Adipocyte (in vitro differentiated cells): Measurements from ENCODE around the gene NPR2.

Experiments
- DNase-seq: peaks from one replicate; pipeline ENCODE4 v3.0.0-alpha.2; 2015; ENCODE audit warnings: low read depth
- H3K27me3 ChIP-seq: replicated peaks from 2 replicates; pipeline ENCODE4 v1.7.0; 2013; ENCODE audit warnings: mild to moderate bottlenecking, low read length, moderate library complexity; ENCODE audit not compliant: control insufficient read depth, insufficient read depth
- H3K36me3 ChIP-seq: 2 replicates; pipeline ENCODE4 v1.7.0; 2013; ENCODE audit warnings: low read length, mild to moderate bottlenecking, moderate library complexity; ENCODE audit not compliant: control insufficient read depth, insufficient read depth, severe bottlenecking
- H3K4me1 ChIP-seq: 2 replicates; pipeline ENCODE4 v1.7.0; 2013; ENCODE audit warnings: mild to moderate bottlenecking, low read length, moderate library complexity; ENCODE audit not compliant: control insufficient read depth, insufficient read depth
- H3K4me3 ChIP-seq: 2 replicates; pipeline ENCODE4 v1.7.0; 2013; ENCODE audit warnings: mild to moderate bottlenecking, low read length, moderate library complexity
- H3K9ac ChIP-seq: 2 replicates; pipeline ENCODE4 v1.7.0; 2013; ENCODE audit warnings: mild to moderate bottlenecking, low read length, moderate library complexity
- H3K9me3 ChIP-seq: 2 replicates; pipeline ENCODE4 v1.7.0; 2013; ENCODE audit warnings: mild to moderate bottlenecking, low read length, moderate library complexity; ENCODE audit not compliant: control insufficient read depth

NPR2 gene

DNA sequence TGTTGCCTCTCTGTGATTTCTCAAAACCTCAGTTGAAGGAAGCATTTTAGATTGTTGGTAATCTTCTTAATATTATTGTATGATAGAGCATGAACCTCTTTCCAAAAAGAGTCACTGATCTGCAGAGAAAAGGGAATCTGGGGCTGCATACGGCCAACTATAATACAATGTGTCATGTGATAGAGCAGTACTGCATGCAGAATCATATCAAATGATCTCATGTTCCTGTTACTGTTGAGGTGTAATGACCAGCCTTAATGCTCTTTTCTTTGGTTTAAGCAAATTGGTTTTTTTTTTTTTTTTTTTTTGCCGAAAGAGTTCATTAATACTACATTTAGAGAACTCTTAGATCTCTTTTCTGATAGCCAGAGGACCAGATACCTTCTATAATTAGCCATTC lies 24.4 kb upstream of the NPR2 start:
- no peak for DNase-seq
- Histone ChIP-seq H3K9ac (no peak overlapping the region), H3K4me1 (peaks cover 17% of the 10 kb centered on the region), H3K9me3 (no peaks in the 10 kb centered on the region), H3K4me3 (no peak overlapping the region), H3K36me3 (no peaks in the 10 kb centered on the region), H3K27me3 (no peaks in the 10 kb centered on the region)

DNA sequence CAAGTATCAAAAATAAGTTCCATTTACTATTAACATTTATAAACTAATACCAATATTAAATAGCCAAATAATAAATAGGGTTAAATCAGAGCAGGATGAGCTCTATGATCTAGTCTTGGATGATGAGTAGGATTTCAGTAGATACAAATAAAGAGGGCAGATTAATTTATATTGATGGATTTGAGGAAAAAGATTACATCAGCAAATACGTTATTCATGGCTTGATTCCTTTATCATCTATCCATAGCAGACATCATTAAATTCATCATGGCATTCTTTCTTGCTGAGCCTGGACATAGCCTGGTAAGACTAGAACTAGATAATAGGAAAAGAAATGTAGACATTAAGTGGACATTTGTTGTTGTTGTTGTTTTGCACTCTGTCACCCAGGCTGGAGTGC lies 23.9 kb upstream of the NPR2 start:
- Histone ChIP-seq H3K4me1 (peaks cover 20% of the 10 kb centered on the region), H3K9me3 (no peaks in the 10 kb centered on the region), H3K4me3 (no peak overlapping the region), H3K36me3 (no peaks in the 10 kb centered on the region), H3K27me3 (no peaks in the 10 kb centered on the region), H3K9ac (no peak overlapping the region)
- no peak for DNase-seq

DNA sequence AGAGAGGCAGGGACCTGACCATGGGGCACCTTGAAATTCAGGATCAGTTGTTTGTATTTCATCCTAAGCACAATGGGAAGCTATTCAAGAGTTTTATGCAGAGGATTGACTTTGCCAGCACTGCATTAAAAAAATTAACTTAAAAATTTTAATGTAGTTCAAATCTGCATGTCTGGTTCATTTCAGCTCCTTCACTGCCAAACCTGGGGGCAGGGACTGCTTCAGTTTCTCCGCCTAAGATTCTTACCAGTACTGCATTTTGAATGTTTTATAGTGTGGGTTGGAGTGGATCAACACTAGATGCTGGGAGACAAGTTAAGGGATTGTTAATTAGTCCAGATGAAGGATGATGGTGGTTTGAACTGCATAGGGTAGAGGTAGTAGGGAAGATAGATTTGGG lies 21.6 kb upstream of the NPR2 start:
- Histone ChIP-seq H3K4me3 (no peak overlapping the region), H3K27me3 (no peaks in the 10 kb centered on the region), H3K9ac (no peak overlapping the region), H3K4me1 (peaks cover 20% of the 10 kb centered on the region), H3K36me3 (no peaks in the 10 kb centered on the region), H3K9me3 (no peaks in the 10 kb centered on the region)
- no peak for DNase-seq

DNA sequence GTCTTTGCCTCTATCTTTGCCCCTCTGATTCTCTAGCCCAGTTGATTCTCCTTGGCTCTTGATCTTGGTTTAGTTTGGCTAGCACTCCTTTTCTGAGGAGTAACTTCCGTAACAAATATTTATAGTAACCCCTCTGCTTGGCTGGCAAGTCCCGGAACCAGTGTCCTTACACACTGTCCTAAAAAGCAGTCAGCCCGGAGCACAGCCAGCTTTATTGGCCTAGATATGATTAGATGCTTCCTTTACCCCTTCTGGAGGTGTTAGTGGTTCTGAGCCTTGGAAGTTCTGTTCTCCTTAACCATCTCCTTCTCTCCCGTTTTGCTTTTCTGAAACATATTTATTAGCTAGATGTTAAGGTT lies 20.3 kb upstream of the NPR2 start:
- H3K36me3 ChIP-seq = no peaks in the 10 kb centered on the region
- no peaks in the 10 kb centered on the region for H3K27me3 ChIP-seq
- H3K4me3 ChIP-seq = peak overlapping the region; percentile 10
- no peak overlapping the region for H3K9ac ChIP-seq
- DNase-seq = no peak
- peaks cover 20% of the 10 kb centered on the region for H3K4me1 ChIP-seq
- no peaks in the 10 kb centered on the region for H3K9me3 ChIP-seq

DNA sequence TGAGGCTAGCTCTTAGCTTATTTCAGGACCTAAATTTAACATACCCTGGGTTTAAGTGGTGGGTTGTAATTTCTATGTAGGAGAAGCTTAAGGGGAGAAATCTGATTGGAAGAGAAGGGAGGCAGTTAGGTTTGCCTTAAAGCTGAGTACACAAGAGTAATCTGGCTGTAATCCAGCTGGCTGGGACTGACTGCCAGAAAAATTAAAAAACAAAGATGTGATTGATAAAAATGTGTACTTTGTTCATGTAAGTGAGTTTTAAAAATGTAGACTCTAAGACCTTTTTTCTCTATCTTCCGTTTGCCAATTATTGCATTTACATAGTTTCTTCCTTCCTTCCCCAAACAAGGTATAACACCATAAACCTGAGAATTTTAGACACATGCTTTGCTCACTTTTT lies 19.9 kb upstream of the NPR2 start:
- peak overlapping the region; percentile 10 for H3K4me3 ChIP-seq
- no peaks in the 10 kb centered on the region for H3K9me3 ChIP-seq
- H3K27me3 ChIP-seq = no peaks in the 10 kb centered on the region
- H3K4me1 ChIP-seq = peaks cover 20% of the 10 kb centered on the region
- peak; percentile 14 for DNase-seq
- no peak overlapping the region for H3K9ac ChIP-seq
- H3K36me3 ChIP-seq = no peaks in the 10 kb centered on the region

DNA sequence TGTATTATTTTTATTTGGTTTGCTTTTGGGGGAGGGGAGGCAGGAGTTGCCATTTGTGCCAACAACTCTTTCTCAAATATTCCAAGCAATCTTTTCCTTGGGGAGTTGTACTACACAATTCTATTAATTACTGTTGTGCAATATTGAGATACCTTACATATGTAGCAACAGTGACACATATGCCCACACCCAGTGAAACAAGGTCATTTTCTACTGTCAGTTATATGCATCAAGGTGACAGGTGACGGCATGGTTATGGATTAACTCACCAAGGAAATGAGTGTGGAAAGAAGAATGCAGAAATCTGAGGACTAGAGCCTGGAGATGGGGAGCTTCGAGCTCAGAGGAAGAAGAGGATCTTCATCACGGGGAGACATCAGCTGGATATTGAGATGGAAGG lies 19.4 kb upstream of the NPR2 start:
- Histone ChIP-seq H3K4me3 (no peak overlapping the region), H3K4me1 (peaks cover 20% of the 10 kb centered on the region), H3K36me3 (no peaks in the 10 kb centered on the region), H3K9ac (no peak overlapping the region), H3K27me3 (no peaks in the 10 kb centered on the region), H3K9me3 (no peaks in the 10 kb centered on the region)
- DNase-seq = no peak

DNA sequence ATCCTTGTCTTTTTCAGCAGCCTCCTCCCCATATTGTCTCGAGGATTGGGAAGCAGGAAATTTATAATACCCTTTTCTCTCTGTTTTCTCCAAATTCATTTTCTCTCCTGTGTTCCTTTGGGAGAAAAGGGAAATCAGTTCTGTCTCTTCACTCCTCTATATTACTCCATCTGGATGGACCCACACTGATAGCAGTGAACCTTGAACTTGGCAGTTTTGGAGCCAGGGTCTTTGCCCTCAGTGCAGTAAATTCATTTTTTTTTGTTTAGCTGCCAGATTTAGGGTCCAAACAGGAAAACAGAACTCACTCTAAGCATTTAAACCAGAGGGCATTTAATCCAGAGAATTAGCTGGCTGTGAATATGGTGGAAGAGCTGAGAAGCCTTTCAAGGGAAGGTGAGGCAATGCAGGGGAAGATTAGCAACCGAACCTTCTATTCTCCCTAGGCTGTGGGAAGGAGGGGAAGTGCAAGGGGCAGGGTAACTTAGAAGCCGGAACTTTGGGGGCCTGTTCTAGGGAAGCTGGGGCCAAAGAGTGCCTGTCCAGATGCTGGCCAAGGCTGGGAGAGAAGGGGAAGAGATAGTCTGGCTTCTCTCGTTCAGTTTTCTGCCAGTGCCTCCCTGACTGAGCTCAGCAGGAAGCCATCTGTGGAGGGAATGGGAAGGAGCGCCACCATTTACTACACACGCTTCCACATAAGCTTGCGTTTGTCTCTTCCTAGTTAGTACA lies 16.3 kb upstream of the NPR2 start:
- Histone ChIP-seq H3K4me1 (peaks cover 20% of the 10 kb centered on the region), H3K9ac (no peak overlapping the region), H3K36me3 (no peaks in the 10 kb centered on the region), H3K9me3 (no peaks in the 10 kb centered on the region), H3K4me3 (no peak overlapping the region), H3K27me3 (peaks cover 7% of the 10 kb centered on the region)
- no peak for DNase-seq

DNA sequence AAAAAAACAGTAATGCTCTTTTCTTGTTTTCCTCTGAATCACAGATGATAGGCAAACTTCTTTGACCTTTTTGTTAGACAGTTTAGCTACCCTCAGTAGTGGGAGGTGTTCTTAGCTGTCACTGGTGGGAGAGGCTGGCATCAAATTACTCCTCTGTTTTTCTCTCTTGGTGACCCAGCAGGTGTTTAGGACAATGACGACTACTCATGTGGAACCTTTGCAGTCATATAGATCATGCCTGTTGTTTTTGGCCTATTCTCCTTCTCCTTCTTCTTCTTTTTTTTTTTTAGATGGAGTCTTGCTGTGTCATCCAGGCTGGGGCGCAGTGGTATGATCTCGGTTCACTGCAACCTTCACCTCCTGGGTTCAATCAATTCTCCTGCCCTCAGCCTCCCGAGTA lies 15.4 kb upstream of the NPR2 start:
- Histone ChIP-seq H3K4me1 (peaks cover 12% of the 10 kb centered on the region), H3K27me3 (peaks cover 11% of the 10 kb centered on the region), H3K4me3 (no peak overlapping the region), H3K36me3 (no peaks in the 10 kb centered on the region), H3K9me3 (no peaks in the 10 kb centered on the region), H3K9ac (no peak overlapping the region)
- DNase-seq = no peak

DNA sequence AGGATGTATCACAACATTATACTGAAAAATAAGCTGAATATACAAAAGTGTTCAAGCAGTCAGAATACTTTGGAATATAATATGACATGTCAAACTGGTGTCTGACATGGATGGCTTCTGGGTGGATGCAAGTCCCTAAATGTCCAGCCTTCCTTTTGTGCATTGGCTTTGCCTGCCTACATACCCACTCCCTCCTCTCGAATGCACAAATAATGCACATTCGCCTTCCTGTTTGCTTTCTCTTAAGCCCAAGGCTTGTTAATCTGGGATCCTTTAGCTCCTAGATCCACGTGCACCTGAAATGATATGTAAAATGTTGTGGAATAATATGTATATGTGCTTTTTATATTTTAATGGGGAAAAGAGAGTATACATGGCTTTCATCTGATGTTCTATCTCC lies 12.9 kb upstream of the NPR2 start:
- Histone ChIP-seq H3K9me3 (no peaks in the 10 kb centered on the region), H3K27me3 (peaks cover 11% of the 10 kb centered on the region), H3K36me3 (no peaks in the 10 kb centered on the region), H3K4me1 (no peaks in the 10 kb centered on the region), H3K4me3 (no peak overlapping the region), H3K9ac (no peak overlapping the region)
- no peak for DNase-seq

DNA sequence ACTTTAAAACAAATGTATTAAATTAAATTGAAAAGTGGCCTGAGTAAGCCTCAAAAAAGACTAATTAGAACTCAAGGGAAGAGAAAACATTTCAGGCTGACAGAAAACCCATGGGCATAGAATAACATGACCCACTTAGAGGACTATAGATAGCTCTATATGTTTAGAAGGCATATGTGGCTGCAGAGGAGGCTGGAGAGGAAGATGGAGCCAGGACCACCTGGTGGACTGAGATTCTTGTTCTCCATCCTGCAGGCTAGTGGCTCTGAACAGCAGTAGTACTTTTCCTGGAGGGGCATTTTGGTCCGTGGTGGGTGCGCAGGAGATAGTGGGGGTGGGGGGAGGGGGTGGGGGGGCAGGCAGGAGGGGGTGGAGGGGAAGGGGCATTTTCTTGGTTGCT lies 10.3 kb upstream of the NPR2 start:
- H3K9ac ChIP-seq = no peak overlapping the region
- no peaks in the 10 kb centered on the region for H3K4me1 ChIP-seq
- no peak overlapping the region for H3K4me3 ChIP-seq
- no peak for DNase-seq
- peaks cover 16% of the 10 kb centered on the region for H3K27me3 ChIP-seq
- H3K9me3 ChIP-seq = no peaks in the 10 kb centered on the region
- H3K36me3 ChIP-seq = no peaks in the 10 kb centered on the region

DNA sequence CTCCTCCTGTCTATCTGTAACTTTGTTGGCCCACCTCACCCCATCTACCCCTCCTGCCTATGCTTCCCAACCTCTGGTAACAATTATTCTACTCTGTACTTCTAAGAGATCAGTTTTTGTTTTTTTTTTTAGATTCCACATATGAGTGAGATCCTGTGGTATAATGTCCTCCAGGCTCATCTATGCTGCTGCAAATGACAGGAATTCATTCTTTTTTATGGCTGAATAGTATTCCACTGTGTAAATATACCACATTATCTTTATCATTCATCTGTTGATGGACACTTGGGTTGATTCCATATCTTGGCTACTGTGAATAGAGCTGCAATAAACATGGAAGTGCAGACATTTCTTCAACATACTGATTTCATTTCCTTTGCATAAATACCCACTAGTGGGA lies 8.0 kb upstream of the NPR2 start:
- no peak overlapping the region for H3K9ac ChIP-seq
- H3K9me3 ChIP-seq = no peaks in the 10 kb centered on the region
- no peak for DNase-seq
- peaks cover 16% of the 10 kb centered on the region for H3K27me3 ChIP-seq
- H3K4me3 ChIP-seq = no peak overlapping the region
- H3K4me1 ChIP-seq = no peaks in the 10 kb centered on the region
- H3K36me3 ChIP-seq = no peaks in the 10 kb centered on the region

DNA sequence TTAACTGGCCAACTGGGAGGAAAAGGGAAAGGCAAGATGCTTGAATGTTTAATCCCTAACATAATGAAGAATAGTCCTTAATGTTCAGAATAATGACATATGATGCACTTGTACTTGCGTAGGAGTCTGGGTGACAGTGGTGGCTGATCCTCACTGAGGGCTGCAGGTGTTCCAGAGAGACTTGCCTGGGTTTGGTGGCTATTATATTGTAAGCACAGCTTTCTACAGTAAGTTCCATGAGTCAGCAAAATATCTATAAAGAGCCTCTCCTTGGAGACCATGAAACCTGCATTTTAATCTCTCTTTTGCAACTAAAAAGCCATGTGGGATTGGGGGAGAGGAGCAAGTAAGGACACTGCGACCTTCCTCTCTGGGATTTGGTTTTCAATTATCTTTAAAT lies 1.9 kb upstream of the NPR2 start:
- no peaks in the 10 kb centered on the region for H3K36me3 ChIP-seq
- DNase-seq = no peak
- no peaks in the 10 kb centered on the region for H3K9me3 ChIP-seq
- H3K4me1 ChIP-seq = peaks cover 40% of the 10 kb centered on the region
- no peak overlapping the region for H3K9ac ChIP-seq
- peaks cover 5% of the 10 kb centered on the region for H3K27me3 ChIP-seq
- no peak overlapping the region for H3K4me3 ChIP-seq
